OCI-LY7 (cell line): Measurements from ENCODE around the gene ADGRG3.

Experiments
- CTCF ChIP-seq: fragments of 200-600 bp; sonication (generic); conservative IDR thresholded peaks from 2 replicates; pipeline ENCODE4 v1.5.1; 2014; ENCODE audit warnings: mild to moderate bottlenecking, antibody characterized with exemption, low read length, moderate library complexity, mixed read lengths
- EZH2phosphoT487 ChIP-seq: fragments of 200-600 bp; sonication (generic); IDR thresholded peaks from 2 replicates; pipeline ENCODE4 v1.6.1; 2018; ENCODE audit warnings: low read depth, borderline replicate concordance, mild to moderate bottlenecking, mixed run types, antibody characterized with exemption, low read length, moderate library complexity, mixed read lengths

GRCh38 chr16:57648581-57649442, 19.3 kb upstream of the ADGRG3 start:
- TF ChIP-seq CTCF (peak; percentile 100), EZH2phosphoT487 (no peak)
